Fibroblast of lung (primary cell): Measurements from ENCODE around the gene TRPM5. TPM values are rescaled to one million over a fixed set of nuclear protein-coding genes. Genes with fewer than 3 reads are reported as not detected.

Experiments used
- DNase-seq, 2 donors: peaks; one replicate each; pipeline versions ENCODE4 v3.0.0 to v3.0.0-alpha.2; 2010; ENCODE audit warnings: low read depth in 2 of 2
- H2AFZ ChIP-seq: 2 replicates; pipeline ENCODE4 v1.5.1; 2012; ENCODE audit warnings: low read length, control low read depth, inconsistent platforms
- H3K27ac ChIP-seq: 2 replicates; pipeline ENCODE4 v1.5.1; 2011; ENCODE audit warnings: low read length, control low read depth; ENCODE audit not compliant: insufficient read depth
- H3K27me3 ChIP-seq: 2 replicates; pipeline ENCODE4 v1.5.1; 2011; ENCODE audit warnings: mild to moderate bottlenecking, low read length; ENCODE audit not compliant: control insufficient read depth, insufficient read depth
- H3K36me3 ChIP-seq: 2 replicates; pipeline ENCODE4 v1.5.1; 2011; ENCODE audit warnings: low read length; ENCODE audit not compliant: control insufficient read depth, insufficient read depth
- H3K4me1 ChIP-seq: 2 replicates; pipeline ENCODE4 v1.5.1; 2011; ENCODE audit warnings: low read length; ENCODE audit not compliant: control insufficient read depth, insufficient read depth; ENCODE audit errors: extremely low read depth
- H3K4me2 ChIP-seq: 2 replicates; pipeline ENCODE4 v1.5.1; 2011; ENCODE audit warnings: low read length, control low read depth; ENCODE audit not compliant: insufficient read depth; ENCODE audit errors: extremely low read depth
- H3K4me3 ChIP-seq, 4 experiments: fragments of 200-600 bp in 1 of 4; sonication (generic) in 1 of 4; replicated peaks in 1 of 4; 2 replicates each; pipeline ENCODE4 v1.5.1; 2011 to 2016; ENCODE audit warnings: low read length in 4 of 4, low read depth in 3 of 4, mild to moderate bottlenecking in 3 of 4, control low read depth in 2 of 4, inconsistent platforms in 1 of 4, mixed read lengths in 1 of 4; ENCODE audit not compliant: insufficient read depth in 1 of 4; ENCODE audit errors: control extremely low read depth in 1 of 4
- H3K79me2 ChIP-seq: 2 replicates; pipeline ENCODE4 v1.5.1; 2012; ENCODE audit warnings: mild to moderate bottlenecking, low read length, inconsistent platforms; ENCODE audit not compliant: control insufficient read depth, insufficient read depth
- H3K9ac ChIP-seq: 2 replicates; pipeline ENCODE4 v1.5.1; 2011; ENCODE audit warnings: mild to moderate bottlenecking, low read length, control low read depth; ENCODE audit not compliant: insufficient read depth
- H3K9me3 ChIP-seq: 2 replicates; pipeline ENCODE4 v1.5.1; 2012; ENCODE audit warnings: low read depth, low read length; ENCODE audit not compliant: control insufficient read depth, insufficient read depth
- H4K20me1 ChIP-seq: 2 replicates; pipeline ENCODE4 v1.5.1; 2011; ENCODE audit warnings: low read length; ENCODE audit not compliant: control insufficient read depth, insufficient read depth; ENCODE audit errors: extremely low read depth
- CTCF ChIP-seq, 2 donors: IDR thresholded peaks in 1 of 2; conservative IDR thresholded peaks in 1 of 2; 1 replicate in 1 of 2; 2 replicates in 1 of 2; pipeline ENCODE4 v1.5.1; 2011 to 2012; ENCODE audit warnings: low read length in 2 of 2, control low read depth in 1 of 2, inconsistent platforms in 1 of 2, low read depth in 1 of 2, mild to moderate bottlenecking in 1 of 2
- EZH2 ChIP-seq: IDR thresholded peaks from 2 replicates; pipeline ENCODE4 v1.5.1; 2012; ENCODE audit warnings: low read length, control low read depth, mild to moderate bottlenecking; ENCODE audit errors: missing control alignments
- polyA plus RNA-seq, 2 donors: library from polyadenylated mRNA; depleted of rRNA in 1 of 2; stranded (reverse) in 1 of 2; unstranded in 1 of 2; fragments of >200 nt; gene quantifications; 2 replicates each; pipeline ENCODE4 v1.2.1, GENCODE V29; 2011 to 2012; ENCODE audit warnings: missing spikeins in 1 of 2
- total RNA-seq: library from RNA; depleted of rRNA; stranded (reverse); fragments of >200 nt; gene quantifications from 2 replicates; pipeline ENCODE4 v1.2.1, GENCODE V29; 2014

The TRPM5 gene
- total and polyA plus RNA-seq, 2 donors (not counting 1 experiment from before 2014, with no cell fraction given): not detected

- Histone ChIP-seq H2AFZ (no peak overlapping the region), H3K9me3 (no peaks in the 10 kb centered on the region), H3K4me3 (no peak overlapping the region), H3K4me2 (no peak overlapping the region), H3K36me3 (peaks cover 47% of the 10 kb centered on the region), H3K9ac (no peak overlapping the region), H4K20me1 (no peaks in the 10 kb centered on the region), H3K79me2 (peaks cover 43% of the 10 kb centered on the region), H3K27me3 (no peaks in the 10 kb centered on the region), H3K27ac (no peak overlapping the region), H3K4me1 (peaks cover 16% of the 10 kb centered on the region)
- no peak for TF ChIP-seq CTCF (conservative IDR thresholded peaks at IDR 0.05 in 1 of 2, IDR thresholded peaks at IDR 0.05 in 1 of 2; ENCODE audit: low read depth in 1 of 2, low read length in 2 of 2)
- no peak for TF ChIP-seq EZH2
- no peak for DNase-seq
These were observed 49.6 kb downstream of the TRPM5 start for GRCh38 chr11:2394818-2395105.

Other genes with a start within 250 kb of the TRPM5 start
- gene ASCL2, start 173.9 kb downstream of the TRPM5 start, total RNA-seq: not detected in 2 replicates
- gene ASCL2, start 173.9 kb downstream of the TRPM5 start, polyA plus RNA-seq: not detected in 2 replicates
- under 0.01 TPM in 1 of 2 replicates, not detected in the other for gene C11orf21, start 142.6 kb downstream of the TRPM5 start, total RNA-seq
- not detected in 2 replicates for gene C11orf21, start 142.6 kb downstream of the TRPM5 start, polyA plus RNA-seq
- 0.17 and 0.26 TPM in 2 replicates for gene TSPAN32, start 142.5 kb downstream of the TRPM5 start, total RNA-seq
- gene TSPAN32, start 142.5 kb downstream of the TRPM5 start, polyA plus RNA-seq: 0.05 TPM in 1 of 2 replicates, not detected in the other
- gene CD81, start 67.2 kb downstream of the TRPM5 start, total RNA-seq: 289 and 438 TPM in 2 replicates
- gene CD81, start 67.2 kb downstream of the TRPM5 start, polyA plus RNA-seq: 572 and 611 TPM in 2 replicates
- 48.7 and 51.1 TPM in 2 replicates for gene TSSC4, start 43.8 kb downstream of the TRPM5 start, total RNA-seq
- gene TSSC4, start 43.8 kb downstream of the TRPM5 start, polyA plus RNA-seq: 8.8 and 10.9 TPM in 2 replicates
- not detected in 2 replicates for gene KCNQ1, start 494 bp upstream of the TRPM5 start, total RNA-seq
- gene KCNQ1, start 494 bp upstream of the TRPM5 start, polyA plus RNA-seq: not detected in 2 replicates